ENCODE results near the gene GPC6. TPM values are rescaled to one million over a fixed set of nuclear protein-coding genes. Genes with fewer than 3 reads are reported as not detected.

Gene GPC6
- total RNA-seq, 4 donors from 2014 or later = 2.7 to 5.7 (median 4.4) TPM

DNA sequence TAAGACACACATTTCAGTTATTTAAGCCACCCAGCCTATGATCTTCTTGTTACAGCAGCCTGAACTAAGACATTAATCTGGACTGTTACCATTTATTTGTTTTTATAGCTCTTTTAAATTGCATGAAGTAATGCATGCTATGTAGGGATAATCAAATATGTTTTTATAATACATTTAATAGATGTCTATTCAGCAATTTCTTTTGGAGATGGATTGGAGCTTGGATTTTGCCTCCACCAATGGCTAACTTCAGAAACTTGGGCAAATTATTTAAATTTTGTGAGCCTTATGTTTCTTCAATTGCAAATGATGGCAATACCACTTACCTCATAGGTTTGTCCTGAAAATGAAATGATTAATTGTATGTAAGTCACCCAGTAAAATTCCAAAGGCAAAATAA, 288.7 kb downstream of the GPC6 start:
- DNase-seq (ENCODE audit: low spot score in 2 of 2) = no peak
- Histone ChIP-seq H3K4me3 (no peak overlapping the region), H3K27ac (no peak overlapping the region), H3K36me3 (no peaks in the 10 kb centered on the region), H3K4me1 (no peaks in the 10 kb centered on the region), H3K9me3 (no peaks in the 10 kb centered on the region), H3K27me3 (no peaks in the 10 kb centered on the region)
- TF ChIP-seq POLR2A (IDR thresholded peaks at IDR 0.05) (no peak), EP300 (IDR thresholded peaks at IDR 0.05) (no peak), POLR2AphosphoS5 (IDR thresholded peaks at IDR 0.05) (no peak)
- TF ChIP-seq, protein P1, sequence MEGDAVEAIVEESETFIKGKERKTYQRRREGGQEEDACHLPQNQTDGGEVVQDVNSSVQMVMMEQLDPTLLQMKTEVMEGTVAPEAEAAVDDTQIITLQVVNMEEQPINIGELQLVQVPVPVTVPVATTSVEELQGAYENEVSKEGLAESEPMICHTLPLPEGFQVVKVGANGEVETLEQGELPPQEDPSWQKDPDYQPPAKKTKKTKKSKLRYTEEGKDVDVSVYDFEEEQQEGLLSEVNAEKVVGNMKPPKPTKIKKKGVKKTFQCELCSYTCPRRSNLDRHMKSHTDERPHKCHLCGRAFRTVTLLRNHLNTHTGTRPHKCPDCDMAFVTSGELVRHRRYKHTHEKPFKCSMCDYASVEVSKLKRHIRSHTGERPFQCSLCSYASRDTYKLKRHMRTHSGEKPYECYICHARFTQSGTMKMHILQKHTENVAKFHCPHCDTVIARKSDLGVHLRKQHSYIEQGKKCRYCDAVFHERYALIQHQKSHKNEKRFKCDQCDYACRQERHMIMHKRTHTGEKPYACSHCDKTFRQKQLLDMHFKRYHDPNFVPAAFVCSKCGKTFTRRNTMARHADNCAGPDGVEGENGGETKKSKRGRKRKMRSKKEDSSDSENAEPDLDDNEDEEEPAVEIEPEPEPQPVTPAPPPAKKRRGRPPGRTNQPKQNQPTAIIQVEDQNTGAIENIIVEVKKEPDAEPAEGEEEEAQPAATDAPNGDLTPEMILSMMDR (IDR thresholded peaks at IDR 0.05) = no peak

DNA sequence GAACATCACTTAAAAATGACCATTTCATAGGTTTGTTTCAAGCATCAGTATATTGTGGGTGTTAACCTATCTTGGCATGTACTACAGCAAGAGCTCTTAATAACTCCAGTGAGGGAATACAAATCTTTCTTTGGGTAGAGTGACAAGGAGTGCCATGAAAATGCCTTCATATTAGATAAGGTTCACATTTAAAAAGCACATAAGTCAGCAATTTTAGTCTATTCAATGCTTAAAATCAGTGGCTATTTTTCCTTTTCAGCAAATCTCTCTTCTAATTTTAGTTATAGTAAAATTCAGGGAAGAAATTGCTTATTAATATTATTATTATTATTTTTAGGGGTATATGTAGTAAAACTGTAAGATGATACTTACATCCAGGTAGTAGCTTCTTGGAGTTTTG, 291.1 kb downstream of the GPC6 start:
- DNase-seq (ENCODE audit: low spot score in 2 of 2) = no peak
- TF ChIP-seq, protein P1 (IDR thresholded peaks at IDR 0.05) = no peak
- TF ChIP-seq POLR2A (IDR thresholded peaks at IDR 0.05) = no peak
- no peak for TF ChIP-seq EP300 (IDR thresholded peaks at IDR 0.05)
- no peak for TF ChIP-seq POLR2AphosphoS5 (IDR thresholded peaks at IDR 0.05)
- no peaks in the 10 kb centered on the region for H3K4me1 ChIP-seq
- no peak overlapping the region for H3K27ac ChIP-seq
- H3K9me3 ChIP-seq = no peaks in the 10 kb centered on the region
- H3K4me3 ChIP-seq = no peak overlapping the region
- no peaks in the 10 kb centered on the region for H3K27me3 ChIP-seq
- H3K36me3 ChIP-seq = no peaks in the 10 kb centered on the region

DNA sequence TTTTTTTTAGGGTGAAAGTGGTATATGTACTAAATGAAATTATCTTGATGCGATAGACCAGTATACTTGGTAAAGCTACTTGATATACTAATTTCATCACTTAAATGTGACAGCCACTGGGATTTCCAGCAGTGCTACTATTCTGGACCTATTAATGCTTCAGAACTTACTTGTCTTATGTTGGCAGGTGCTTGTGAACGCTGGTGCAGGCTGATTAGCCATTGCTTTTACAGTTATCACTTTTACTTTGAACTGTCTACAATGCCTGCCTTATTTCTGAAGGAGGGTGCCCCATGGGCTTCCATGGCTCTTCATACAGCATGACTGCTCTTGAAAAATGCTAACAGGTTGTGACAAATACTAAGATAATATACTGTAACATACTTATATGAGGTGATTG, 294.7 kb downstream of the GPC6 start:
- Histone ChIP-seq H3K27me3 (no peaks in the 10 kb centered on the region), H3K9me3 (no peaks in the 10 kb centered on the region), H3K27ac (no peak overlapping the region), H3K4me1 (no peaks in the 10 kb centered on the region), H3K4me3 (no peak overlapping the region), H3K36me3 (no peaks in the 10 kb centered on the region)
- 75% methylated on average over 2 of the region's 2 CpGs for WGBS
- TF ChIP-seq, protein P1 (IDR thresholded peaks at IDR 0.05) = no peak
- no peak for TF ChIP-seq EP300 (IDR thresholded peaks at IDR 0.05)
- DNase-seq (ENCODE audit: low spot score in 2 of 2) = no peak

DNA sequence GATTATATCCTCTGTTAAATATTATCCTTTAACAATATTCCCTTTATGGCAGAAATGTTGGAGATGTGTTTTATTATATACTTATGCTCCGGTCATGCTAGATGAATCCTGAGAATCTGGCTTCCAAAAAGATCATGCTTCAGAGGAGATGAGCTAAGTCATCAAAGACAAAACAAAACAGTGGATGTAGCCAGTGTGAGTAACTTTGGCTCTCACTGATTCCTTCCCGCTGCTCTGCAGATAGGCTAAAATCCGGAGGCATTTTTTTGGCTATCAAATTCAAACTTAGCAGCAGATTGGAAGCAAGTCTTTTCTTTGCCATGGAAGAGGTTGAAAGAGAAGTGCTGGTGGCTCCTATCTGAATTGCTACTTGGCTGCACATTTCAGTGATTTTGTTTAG, 295.9 kb downstream of the GPC6 start:
- Histone ChIP-seq H3K27me3 (no peaks in the 10 kb centered on the region), H3K9me3 (no peaks in the 10 kb centered on the region), H3K36me3 (no peaks in the 10 kb centered on the region), H3K4me3 (no peak overlapping the region), H3K27ac (no peak overlapping the region), H3K4me1 (no peaks in the 10 kb centered on the region)
- WGBS = 62% methylated on average over 3 of the region's 3 CpGs
- DNase-seq (ENCODE audit: low spot score in 2 of 2) = no peak
- no peak for TF ChIP-seq POLR2AphosphoS5 (IDR thresholded peaks at IDR 0.05)
- TF ChIP-seq POLR2A (IDR thresholded peaks at IDR 0.05) = no peak
- TF ChIP-seq EP300 (IDR thresholded peaks at IDR 0.05) = no peak
- TF ChIP-seq, protein P1 (IDR thresholded peaks at IDR 0.05) = no peak

DNA sequence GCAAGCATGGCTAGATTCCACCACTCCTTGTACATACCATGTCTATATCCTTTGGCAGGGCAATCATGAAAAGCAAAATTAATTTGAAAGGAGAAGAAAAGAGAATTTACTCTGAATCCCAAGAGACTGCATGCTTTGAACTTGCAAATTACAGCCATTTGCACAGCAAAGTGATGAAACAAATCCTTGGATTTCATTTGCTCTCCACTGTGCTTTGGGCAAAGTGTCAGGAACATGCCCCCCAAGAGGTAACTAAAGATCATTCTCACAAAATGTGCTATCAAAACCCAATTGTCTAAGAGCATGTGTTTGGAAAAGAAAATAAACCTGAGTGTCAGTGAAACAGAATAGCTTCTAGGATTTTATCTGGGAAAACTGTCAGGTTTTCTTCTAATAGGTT, 298.5 kb downstream of the GPC6 start:
- H3K27me3 ChIP-seq = no peaks in the 10 kb centered on the region
- DNase-seq (ENCODE audit: low spot score in 2 of 2) = no peak
- no peaks in the 10 kb centered on the region for H3K9me3 ChIP-seq
- no peaks in the 10 kb centered on the region for H3K4me1 ChIP-seq
- no peak overlapping the region for H3K27ac ChIP-seq
- H3K4me3 ChIP-seq = no peak overlapping the region
- TF ChIP-seq, protein P1 (IDR thresholded peaks at IDR 0.05) = no peak
- TF ChIP-seq POLR2A (IDR thresholded peaks at IDR 0.05) (no peak), POLR2AphosphoS5 (IDR thresholded peaks at IDR 0.05) (no peak), EP300 (IDR thresholded peaks at IDR 0.05) (no peak)
- no peaks in the 10 kb centered on the region for H3K36me3 ChIP-seq

Measured in suprapubic skin (tissue), 4 donors.